ENCODE data around the gene NKTR.
A peak's percentile ranks its signal among the peaks of the same experiment; 100 is the strongest.
"Not testable (repeated sequence)": the region's sequence is repeated elsewhere in the genome, so short reads cannot be mapped to it uniquely, and the experiment has no call there.

The NKTR gene

GRCh38 chr3:42582474-42583070 lies 17.9 kb upstream of the NKTR start:
- DNase-seq: no peak
- TF ChIP-seq GATA1 (IDR thresholded peaks at IDR 0.05; ENCODE audit: low read depth, low read length) (no peak), POLR2A (IDR thresholded peaks at IDR 0.05; ENCODE audit: low read length) (no peak)

- TF ChIP-seq POLR2A (IDR thresholded peaks at IDR 0.05; ENCODE audit: low read length): no peak
- no peak for TF ChIP-seq GATA1 (IDR thresholded peaks at IDR 0.05; ENCODE audit: low read depth, low read length)
- DNase-seq: no peak
Observed at GRCh38 chr3:42588625-42589024, 11.9 kb upstream of the NKTR start.

GRCh38 chr3:42589382-42590109 lies 10.9 kb upstream of the NKTR start:
- TF ChIP-seq POLR2A (IDR thresholded peaks at IDR 0.05; ENCODE audit: low read length): no peak
- no peak for TF ChIP-seq GATA1 (IDR thresholded peaks at IDR 0.05; ENCODE audit: low read depth, low read length)
- no peak for DNase-seq

GRCh38 chr3:42590989-42591756 lies 9.3 kb upstream of the NKTR start:
- no peak for TF ChIP-seq POLR2A (IDR thresholded peaks at IDR 0.05; ENCODE audit: low read length)
- TF ChIP-seq GATA1 (IDR thresholded peaks at IDR 0.05; ENCODE audit: low read depth, low read length): no peak
- DNase-seq: no peak

GRCh38 chr3:42591811-42592210 lies 8.7 kb upstream of the NKTR start:
- DNase-seq: no peak
- TF ChIP-seq GATA1 (IDR thresholded peaks at IDR 0.05; ENCODE audit: low read depth, low read length) (no peak), POLR2A (IDR thresholded peaks at IDR 0.05; ENCODE audit: low read length) (no peak)

- TF ChIP-seq GATA1 (IDR thresholded peaks at IDR 0.05; ENCODE audit: low read depth, low read length) (no peak), POLR2A (IDR thresholded peaks at IDR 0.05; ENCODE audit: low read length) (no peak)
- peak in 1 of 2 experiments; percentile 41 for DNase-seq
Observed at GRCh38 chr3:42593635-42594034, 6.9 kb upstream of the NKTR start.

- DNase-seq: peak in 1 of 2 experiments; percentile 26
- no peak for TF ChIP-seq POLR2A (IDR thresholded peaks at IDR 0.05; ENCODE audit: low read length)
Observed at GRCh38 chr3:42595682-42596081, 4.8 kb upstream of the NKTR start.

GRCh38 chr3:42597098-42597497 lies 3.4 kb upstream of the NKTR start:
- not testable (repeated sequence) for DNase-seq

- TF ChIP-seq POLR2A (IDR thresholded peaks at IDR 0.05; ENCODE audit: low read length) (no peak), GATA1 (IDR thresholded peaks at IDR 0.05; ENCODE audit: low read depth, low read length) (no peak)
- peak; percentile 76 to 81 for DNase-seq
Observed at GRCh38 chr3:42600958-42601675, 631 bp downstream of the NKTR start.

GRCh38 chr3:42601896-42602581 lies 1.6 kb downstream of the NKTR start:
- TF ChIP-seq GATA1 (IDR thresholded peaks at IDR 0.05; ENCODE audit: low read depth, low read length): no peak
- no peak for TF ChIP-seq POLR2A (IDR thresholded peaks at IDR 0.05; ENCODE audit: low read length)
- DNase-seq: peak; percentile 49 to 50

- TF ChIP-seq GATA1 (IDR thresholded peaks at IDR 0.05; ENCODE audit: low read depth, low read length) (no peak), POLR2A (IDR thresholded peaks at IDR 0.05; ENCODE audit: low read length) (no peak)
- DNase-seq: no peak
Observed at GRCh38 chr3:42602961-42603360, 2.5 kb downstream of the NKTR start.

GRCh38 chr3:42605546-42606173 lies 5.2 kb downstream of the NKTR start:
- no peak for TF ChIP-seq GATA1 (IDR thresholded peaks at IDR 0.05; ENCODE audit: low read depth, low read length)
- TF ChIP-seq POLR2A (IDR thresholded peaks at IDR 0.05; ENCODE audit: low read length): no peak
- DNase-seq: peak; percentile 18 to 19

- no peak for TF ChIP-seq GATA1 (IDR thresholded peaks at IDR 0.05; ENCODE audit: low read depth, low read length)
- TF ChIP-seq POLR2A (IDR thresholded peaks at IDR 0.05; ENCODE audit: low read length): no peak
- DNase-seq: no peak
Observed at GRCh38 chr3:42608581-42608980, 8.1 kb downstream of the NKTR start.

Data from erythroblast (primary cell).